K562 (cell line): Measurements from ENCODE around the gene SGPP1. TPM values are rescaled to one million over a fixed set of nuclear protein-coding genes. Genes with fewer than 3 reads are reported as not detected.

Experiments used
- ATAC-seq: fragments of 200-7000 bp; cut with Tn5 transposase; 3 replicates; pipeline ENCODE4 v1.9.1; 2020; ENCODE audit warnings: moderate library complexity
- BruUV-seq: library from RNA; stranded (reverse); fragments of 400-500 nt; replicated peaks from 2 replicates; lab custom pipeline; 2021; lab: Mats Ljungman, UMichigan
- CTCF ChIA-PET: fragments of 300-600 bp; formaldehyde crosslinking; extraction: SDS; loops from one replicate; lab custom pipeline; 2021; ENCODE audit warnings: low intra/inter-chr PET ratio; lab: Yijun Ruan, JAX
- POLR2A ChIA-PET: fragments of 300-600, 350-650 bp; sonication (Branson Sonifier 250); formaldehyde crosslinking; extraction: SDS; loops from one replicate; lab custom pipeline; 2021; ENCODE audit warnings: antibody characterized with exemption, inconsistent platforms; lab: Yijun Ruan, JAX
- DNase-seq, 4 experiments: peaks; one replicate each; pipeline versions ENCODE4 v3.0.0 to v3.0.0-alpha.2; 2011 to 2018; ENCODE audit warnings: low spot score in 3 of 4, mixed read lengths in 3 of 4; ENCODE audit errors: extremely low read depth in 1 of 4
- FAIRE-seq: peaks from 2 replicates; lab custom pipeline; 2011; peaks lifted over from hg19 to GRCh38; lab: Jason Lieb, UNC
- H2AFZ ChIP-seq: 2 replicates; pipeline ENCODE4 v1.6.0; 2011; ENCODE audit warnings: low read depth, low read length, control low read depth, inconsistent platforms
- H3K27ac ChIP-seq: fragments of 200-600 bp; 3 replicates; pipeline ENCODE4 v1.8.0; 2011; ENCODE audit warnings: low read depth, mild to moderate bottlenecking, control low read depth, inconsistent platforms, low read length, moderate library complexity, mixed read lengths; ENCODE audit errors: extremely low read depth
- H3K27me3 ChIP-seq, 2 experiments: fragments of 300-600 bp in 1 of 2; 2 replicates in 1 of 2; 3 replicates in 1 of 2; pipeline versions ENCODE4 v1.6.0 to v1.8.0; 2011; ENCODE audit warnings: inconsistent platforms in 2 of 2, low read length in 2 of 2, mild to moderate bottlenecking in 1 of 2, mixed read lengths in 1 of 2, moderate library complexity in 1 of 2; ENCODE audit not compliant: control insufficient read depth in 2 of 2, insufficient read depth in 2 of 2
- H3K36me3 ChIP-seq: fragments of 300-600 bp; 3 replicates; pipeline ENCODE4 v1.8.0; 2011; ENCODE audit warnings: mild to moderate bottlenecking, low read length, inconsistent platforms; ENCODE audit not compliant: control insufficient read depth, insufficient read depth
- H3K4me1 ChIP-seq, 2 experiments: fragments of 200-600 bp in 1 of 2; replicated peaks in 1 of 2; 2 replicates in 1 of 2; 3 replicates in 1 of 2; pipeline versions ENCODE4 v1.5.1 to v1.8.0; 2011; ENCODE audit warnings: inconsistent platforms in 2 of 2, low read length in 2 of 2, mild to moderate bottlenecking in 1 of 2, mixed read lengths in 1 of 2, moderate library complexity in 1 of 2; ENCODE audit not compliant: control insufficient read depth in 2 of 2, insufficient read depth in 2 of 2
- H3K4me2 ChIP-seq: 2 replicates; pipeline ENCODE4 v1.6.1; 2011; ENCODE audit warnings: low read length, control low read depth, inconsistent platforms, mixed read lengths; ENCODE audit not compliant: insufficient read depth
- H3K4me3 ChIP-seq: fragments of 200-600 bp; sonication (generic), shearing (Covaris generic); 2 replicates; pipeline ENCODE4 v1.5.1; 2016; ENCODE audit warnings: control low read depth, inconsistent platforms
- H3K79me2 ChIP-seq: fragments of 200-600 bp; 3 replicates; pipeline ENCODE4 v1.8.0; 2011; ENCODE audit warnings: low read length, inconsistent platforms; ENCODE audit not compliant: control insufficient read depth, insufficient read depth
- H3K9ac ChIP-seq, 2 experiments: 2 replicates each; pipeline versions ENCODE4 v1.6.0 to v1.6.1; 2011; ENCODE audit warnings: low read depth in 2 of 2, low read length in 2 of 2, control low read depth in 1 of 2, inconsistent platforms in 1 of 2, mild to moderate bottlenecking in 1 of 2, mixed read lengths in 1 of 2; ENCODE audit not compliant: insufficient read depth in 1 of 2
- H3K9me1 ChIP-seq: one replicate; pipeline ENCODE4 v1.6.0; 2011; ENCODE audit warnings: inconsistent platforms, mild to moderate bottlenecking, low read length, moderate library complexity; ENCODE audit not compliant: control insufficient read depth, insufficient read depth
- H3K9me3 ChIP-seq: replicated peaks from 2 replicates; pipeline ENCODE4 v1.5.1; 2011; ENCODE audit warnings: low read depth, low read length, inconsistent platforms; ENCODE audit not compliant: control insufficient read depth, insufficient read depth
- H4K20me1 ChIP-seq: replicated peaks from 2 replicates; pipeline ENCODE4 v1.6.1; 2011; ENCODE audit warnings: low read length, inconsistent platforms, mixed read lengths; ENCODE audit not compliant: control insufficient read depth, insufficient read depth
- AFF1 ChIP-seq, 2 experiments: fragments of 450-650 bp; IDR thresholded peaks; 2 replicates each; pipeline ENCODE4 v1.6.1; 2018; ENCODE audit warnings: mild to moderate bottlenecking in 2 of 2, low read depth in 1 of 2; ENCODE audit not compliant: partially characterized antibody in 2 of 2
- ATF4 ChIP-seq: fragments of 450-650 bp; formaldehyde crosslinking; IDR thresholded peaks from 2 replicates; pipeline ENCODE4 v1.4.0; 2022; ENCODE audit warnings: mild to moderate bottlenecking, moderate library complexity
- KDM4B ChIP-seq, 2 experiments: fragments of 450-650 bp in 1 of 2; sonication (generic) in 1 of 2; IDR thresholded peaks; 2 replicates each; pipeline ENCODE4 v1.6.1; 2016 to 2017; ENCODE audit warnings: borderline replicate concordance in 2 of 2, antibody characterized with exemption in 1 of 2, low read depth in 1 of 2, mild to moderate bottlenecking in 1 of 2
- TFAM ChIP-seq: fragments of 250-450 bp; sonication (Bioruptor Pico); conservative IDR thresholded peaks from 2 replicates; pipeline ENCODE4 v1.5.0; 2021; ENCODE audit warnings: mild to moderate bottlenecking, moderate library complexity
- ZNF76 ChIP-seq: fragments of 250-450 bp; sonication (Bioruptor Pico); IDR thresholded peaks from 2 replicates; pipeline ENCODE4 v1.4.0; 2020; ENCODE audit warnings: mild to moderate bottlenecking, moderate library complexity, borderline replicate concordance
- WGBS: fragments of 100-300 bp; shearing (Covaris generic); methylation state at CpG from one replicate; pipeline ENCODE4 v1.1.6; 2016; ENCODE audit warnings: low coverage, mixed read lengths; ENCODE audit not compliant: insufficient coverage; ENCODE audit errors: missing lambda C conversion rate; 5-methylcytosine and 5-hydroxymethylcytosine counted together
- in situ Hi-C: fragments of 300-500 bp; cut with MboI; formaldehyde crosslinking; loops from 4 replicates; pipeline ENCODE4 v1.15.0; 2018; ENCODE audit warnings: inconsistent platforms, mixed read lengths
- intact Hi-C: fragments of 100-400 bp; cut with micrococcal nuclease; formaldehyde crosslinking; loops from 2 replicates; pipeline ENCODE4 v1.14.2; 2022
- polyA plus RNA-seq, 8 experiments: library from polyadenylated mRNA; depleted of rRNA in 4 of 8; stranded (reverse) in 5 of 8; unstranded in 3 of 8; fragments of >200 nt; fragmentation: Nextera tagmentation in 2 of 8; fragmentation: Illumina TruSeq in 1 of 8; extraction: Ambion mirVana in 2 of 8; extraction: Trizol in 1 of 8; gene quantifications; 2 replicates each; pipeline versions ENCODE4 v1.2.1 to v1.2.3, GENCODE V29; 2011 to 2014; ENCODE audit warnings: inconsistent platforms in 1 of 8, missing spikeins in 1 of 8
- total RNA-seq, 7 experiments: library from RNA; depleted of rRNA in 6 of 7; stranded (reverse); fragments of >200 nt in 6 of 7; fragmentation: Illumina TruSeq in 2 of 7; extraction: Trizol in 2 of 7; gene quantifications; 2 replicates each; pipeline versions ENCODE4 v1.2.1 to v1.2.3, GENCODE V29; 2011 to 2021; ENCODE audit warnings: low replicate concordance in 1 of 7

Gene SGPP1
- total and polyA plus RNA-seq, 9 of the 15 experiments (the other 6 are each of a cell fraction or from before 2014, with no cell fraction given): 2.2 to 7.3 (median 5.6) TPM

GRCh38 chr14:63650256-63650952, 77.5 kb downstream of the SGPP1 start:
- no peaks in the 10 kb centered on the region for H3K9me1 ChIP-seq
- no peaks in the 10 kb centered on the region for H3K79me2 ChIP-seq
- no peak overlapping the region for H3K9ac ChIP-seq
- H3K36me3 ChIP-seq: no peaks in the 10 kb centered on the region
- no peak overlapping the region for H3K27ac ChIP-seq
- no peak overlapping the region for H2AFZ ChIP-seq
- DNase-seq (no peak), FAIRE-seq (no peak), ATAC-seq (no peak)
- H3K4me2 ChIP-seq: no peak overlapping the region
- H4K20me1 ChIP-seq: no peaks in the 10 kb centered on the region
- 62% methylated on average over 3 of the region's 3 CpGs for WGBS
- TF ChIP-seq ZNF76 (no peak), AFF1 (IDR thresholded peaks at IDR 0.05; ENCODE audit: low read depth in 1 of 2, partially characterized antibody in 2 of 2) (no peak), ATF4 (CRISPR knock-in tag) (no peak), TFAM (CRISPR knock-in tag) (no peak), KDM4B (IDR thresholded peaks at IDR 0.05; ENCODE audit: borderline replicate concordance in 2 of 2, low read depth in 1 of 2) (no peak)
- H3K9me3 ChIP-seq: no peaks in the 10 kb centered on the region
- in situ Hi-C loops: no loop called here
- H3K27me3 ChIP-seq: no peaks in the 10 kb centered on the region
- no TSS peak for BruUV-seq
- H3K4me3 ChIP-seq: no peak overlapping the region
- intact Hi-C loops: no loop called here
- H3K4me1 ChIP-seq: no peaks in the 10 kb centered on the region
- ChIA-PET CTCF (no interaction called here), POLR2A (interaction anchor here (0.5 to 2.4 kb wide), 2 partner anchors 8 to 39 kb away, joined by 3 to 7 read pairs; no protein-coding TSS in a partner anchor)
